Ovary (tissue), 3 donors: Measurements from ENCODE around the gene PCBP3.

Source experiments
- CTCF ChIP-seq, 3 donors: fragments of 450-650 bp in 2 of 3; fragments of 200-600 bp in 1 of 3; IDR thresholded peaks; one replicate each; pipeline versions ENCODE4 v1.5.1 to v1.8.0; 2016 to 2022; ENCODE audit warnings: antibody characterized with exemption in 3 of 3, mild to moderate bottlenecking in 1 of 3
- POLR2A ChIP-seq: fragments of 450-650 bp; IDR thresholded peaks from one replicate; pipeline ENCODE4 v1.6.1; 2017; ENCODE audit warnings: antibody characterized with exemption, mild to moderate bottlenecking, moderate library complexity
- donor health status: DM: no; HTN: no; CAD: no.

- no peak for TF ChIP-seq POLR2A
- TF ChIP-seq CTCF (IDR thresholded peaks at IDR 0.05), result no peak
Observed at GRCh38 chr21:45827881-45828579, 184.5 kb downstream of the PCBP3 start.
